GM18909 (cell line): ENCODE data around the gene DCLRE1B.

Experiments
- ATAC-seq: cut with Tn5 transposase; IDR thresholded peaks from one replicate; pipeline ENCODE4 v1.9.1; 2021; ENCODE audit warnings: mild to moderate bottlenecking; ENCODE audit not compliant: unreplicated experiment, poor library complexity

DCLRE1B gene

GRCh38 chr1:113904674-113905434 is at the start of gene DCLRE1B, which contains the start of gene AP4B1:
Gene DCLRE1B, plus strand, starts transcription at chr1:113905326. Its CDS starts 261 bp downstream, at chr1:113905587.
Gene AP4B1, minus strand, starts transcription at chr1:113904799. Its CDS starts 82 bp downstream, at chr1:113904717.
- ATAC-seq, result peak; percentile 91

- ATAC-seq, result no peak
These were observed 49.3 kb upstream of the DCLRE1B start for GRCh38 chr1:113855630-113856400.

DNA sequence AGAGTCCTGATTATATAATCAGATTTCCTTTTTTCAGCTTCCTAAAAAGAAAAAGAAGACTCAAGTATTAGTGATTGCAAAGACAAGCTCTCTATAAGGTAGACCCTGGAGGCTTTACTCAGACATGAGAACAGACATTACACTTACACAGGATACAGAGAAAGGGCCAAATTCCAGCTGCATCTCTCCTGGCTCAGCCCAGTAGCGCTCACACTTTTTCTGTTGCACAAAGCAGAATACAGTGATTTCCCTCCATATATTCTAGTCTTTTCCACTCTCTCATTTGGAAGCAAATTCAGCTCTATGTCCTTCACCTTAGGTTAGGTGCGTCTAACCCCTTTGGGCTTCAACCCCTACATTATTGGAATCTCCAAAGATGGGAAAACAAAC is 48.7 kb upstream of the DCLRE1B start:
- ATAC-seq, result no peak

- ATAC-seq, result no peak
These were observed 47.4 kb upstream of the DCLRE1B start for GRCh38 chr1:113857776-113858175.

DNA sequence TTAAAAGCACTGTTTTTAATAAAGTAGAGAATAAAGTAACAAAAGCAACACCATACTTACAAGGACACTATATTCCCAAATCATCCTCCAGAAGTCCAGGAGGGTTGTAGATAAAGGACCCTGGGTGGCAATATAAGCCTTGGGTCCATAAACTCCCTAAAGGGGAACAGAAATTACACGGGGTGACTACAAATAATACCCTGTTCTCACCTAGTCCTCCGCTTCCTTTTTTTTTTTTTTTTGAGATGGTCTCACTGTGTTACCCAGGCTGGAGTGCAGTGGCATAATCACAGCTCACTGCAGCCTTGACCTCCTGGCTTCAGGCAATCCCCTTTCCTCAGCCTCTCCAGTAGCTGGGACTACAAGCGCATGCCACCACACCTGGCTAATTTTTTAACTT is 46.7 kb upstream of the DCLRE1B start:
- ATAC-seq, result peak; percentile 41

GRCh38 chr1:113858982-113859381 is 46.1 kb upstream of the DCLRE1B start:
- no peak for ATAC-seq

DNA sequence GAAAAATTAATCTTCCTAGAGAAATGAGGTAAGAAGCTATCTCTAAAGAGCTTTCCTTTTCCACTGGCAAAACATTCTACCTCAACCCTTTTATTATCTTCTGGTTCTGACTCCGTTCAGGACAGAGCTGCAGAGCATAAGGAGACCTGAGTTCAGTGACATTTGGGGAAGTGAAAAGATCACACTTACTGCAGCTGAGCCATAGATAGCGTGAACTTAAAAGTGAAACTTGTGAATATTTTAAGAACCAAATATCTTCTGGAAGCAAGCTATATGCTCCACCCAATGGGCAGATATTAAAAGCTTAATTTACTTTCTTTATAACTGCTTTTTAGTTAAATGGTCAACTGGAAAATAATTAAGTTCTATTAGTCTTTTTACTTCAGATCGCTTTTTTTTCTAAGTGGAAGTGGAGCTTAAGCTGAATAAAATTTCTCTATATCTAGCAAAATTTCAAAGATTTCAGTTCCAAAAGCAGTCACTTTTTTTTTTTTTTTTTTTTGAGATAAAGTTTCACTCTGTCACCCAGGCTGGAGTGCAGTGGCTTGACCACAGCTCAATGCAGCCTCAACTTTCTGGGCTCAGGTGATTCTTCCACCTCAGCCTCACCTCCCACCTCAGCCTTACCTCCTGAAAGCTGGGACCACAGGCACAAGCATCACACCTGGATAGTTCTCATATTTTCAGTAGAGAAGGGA is 45.5 kb upstream of the DCLRE1B start:
- peak; percentile 90 for ATAC-seq

DNA sequence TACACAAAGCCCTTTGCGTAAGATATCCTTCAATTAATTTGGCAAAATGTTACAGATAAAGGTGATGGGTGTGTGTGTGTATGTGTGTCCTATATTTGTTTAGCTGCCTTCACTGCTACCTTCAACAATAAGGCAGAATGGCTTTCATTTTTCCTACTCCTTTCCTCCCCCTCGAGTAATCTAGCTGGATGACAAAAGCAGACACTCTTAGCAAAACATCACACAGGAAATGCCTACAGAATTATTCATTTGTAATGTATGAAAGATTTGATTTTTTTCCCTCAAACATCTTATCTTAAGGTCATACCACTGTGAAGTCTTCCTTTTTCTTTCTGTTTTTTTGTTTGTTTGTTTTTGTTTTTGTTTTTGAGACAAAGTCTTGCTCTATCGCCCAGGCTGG is 44.2 kb upstream of the DCLRE1B start:
- no peak for ATAC-seq

DNA sequence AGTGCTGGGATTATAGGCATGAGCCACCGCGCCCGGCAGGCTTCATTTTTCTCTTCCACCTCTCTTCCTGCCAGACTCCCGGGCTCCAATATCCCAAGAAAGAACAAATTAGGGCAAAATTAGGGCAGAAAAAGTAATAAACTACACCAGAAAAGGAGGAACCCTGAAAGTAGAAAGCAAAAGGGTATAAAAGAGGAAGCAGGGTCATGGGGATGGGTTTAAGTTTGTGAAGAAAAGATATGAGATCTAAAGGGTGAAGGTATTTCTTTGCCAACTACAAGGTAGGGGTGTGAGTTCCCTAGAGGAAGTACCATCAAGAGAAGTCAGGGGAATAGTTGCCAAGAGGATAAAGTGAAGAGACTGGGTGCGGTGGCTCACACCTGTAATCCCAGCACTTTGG is 43.5 kb upstream of the DCLRE1B start:
- no peak for ATAC-seq

DNA sequence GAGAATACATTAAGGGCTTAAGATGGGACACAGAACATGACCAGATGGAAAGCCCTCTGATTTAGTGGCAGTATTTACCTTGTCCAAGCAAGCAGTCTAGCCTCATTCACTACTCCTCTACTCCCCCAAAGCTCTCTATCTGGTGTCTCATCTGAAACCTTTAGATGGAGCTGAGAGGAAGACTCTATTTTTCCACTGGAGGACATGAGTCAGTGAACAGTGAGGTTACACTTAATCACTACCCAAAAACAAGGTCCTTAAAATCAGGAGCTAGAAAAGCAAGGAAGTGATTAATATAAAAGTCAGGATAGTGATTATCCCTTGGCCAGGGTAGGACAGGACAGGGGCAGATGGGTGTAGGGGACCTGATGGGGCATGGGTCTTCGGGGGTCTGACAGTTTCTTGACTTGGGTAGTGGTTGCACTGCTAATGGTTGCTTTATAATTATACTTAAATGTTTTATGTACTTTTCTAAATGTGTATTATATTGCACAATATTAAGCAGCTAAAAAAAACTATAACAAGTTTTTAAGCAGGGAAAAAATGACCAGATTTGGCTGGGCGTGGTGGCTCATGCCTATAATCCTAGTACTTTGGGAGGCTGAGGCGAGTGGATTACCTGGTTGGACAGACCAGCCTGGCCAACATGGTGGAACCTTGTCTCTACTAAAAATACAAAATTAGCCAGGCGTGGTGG is 36.6 kb upstream of the DCLRE1B start:
- ATAC-seq, result no peak

DNA sequence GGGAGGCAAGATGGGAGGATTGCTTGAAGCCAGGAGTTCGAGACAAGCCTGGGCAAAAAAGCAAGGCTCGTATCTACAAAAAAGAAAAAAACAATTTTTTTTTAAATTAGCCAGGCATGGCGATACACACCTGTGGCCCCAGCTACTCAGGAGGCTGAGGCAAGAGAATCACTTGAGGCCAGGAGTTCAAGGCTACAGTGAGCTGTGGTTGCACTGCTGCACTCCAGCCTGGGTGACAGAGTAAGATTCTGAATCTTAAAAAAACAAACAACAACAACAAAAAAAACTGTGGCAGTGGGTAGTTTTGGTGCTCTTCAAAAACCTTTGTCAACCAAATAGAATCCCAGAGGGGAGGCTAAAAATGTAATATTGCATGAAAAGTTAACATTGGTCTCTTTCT is 34.3 kb upstream of the DCLRE1B start:
- no peak for ATAC-seq

DNA sequence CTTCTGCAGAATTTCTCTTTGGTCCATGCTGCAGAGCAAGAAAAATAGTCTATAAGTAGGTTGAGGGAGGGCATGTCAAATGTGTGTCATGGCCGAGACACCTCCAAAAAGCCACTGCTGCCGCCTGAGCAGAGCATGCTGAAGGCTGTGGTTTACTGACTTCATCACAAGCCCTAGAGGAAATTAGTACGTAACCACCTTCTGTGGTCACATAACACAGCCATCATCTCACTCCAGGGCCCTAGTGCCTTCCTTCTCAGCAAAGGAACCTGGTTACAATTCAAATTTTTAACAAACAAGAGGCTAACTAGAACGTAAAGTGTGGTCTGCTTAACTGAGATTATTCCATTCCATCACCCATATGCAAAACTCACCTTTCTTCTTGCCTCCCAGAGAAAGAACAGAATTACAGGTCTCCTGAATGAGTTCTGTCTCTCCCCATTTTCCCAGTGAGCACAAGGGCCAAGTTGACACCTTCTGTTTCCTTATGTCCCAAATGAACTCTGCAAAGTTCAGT is 33.5 kb upstream of the DCLRE1B start, which contains the start of gene PTPN22:
Gene PTPN22 (minus strand): TSS at position 116 of the 517 bp plus-strand sequence.
- peak; percentile 88 for ATAC-seq

- peak; percentile 10 for ATAC-seq
These were observed 32.7 kb upstream of the DCLRE1B start for GRCh38 chr1:113872219-113872935.

DNA sequence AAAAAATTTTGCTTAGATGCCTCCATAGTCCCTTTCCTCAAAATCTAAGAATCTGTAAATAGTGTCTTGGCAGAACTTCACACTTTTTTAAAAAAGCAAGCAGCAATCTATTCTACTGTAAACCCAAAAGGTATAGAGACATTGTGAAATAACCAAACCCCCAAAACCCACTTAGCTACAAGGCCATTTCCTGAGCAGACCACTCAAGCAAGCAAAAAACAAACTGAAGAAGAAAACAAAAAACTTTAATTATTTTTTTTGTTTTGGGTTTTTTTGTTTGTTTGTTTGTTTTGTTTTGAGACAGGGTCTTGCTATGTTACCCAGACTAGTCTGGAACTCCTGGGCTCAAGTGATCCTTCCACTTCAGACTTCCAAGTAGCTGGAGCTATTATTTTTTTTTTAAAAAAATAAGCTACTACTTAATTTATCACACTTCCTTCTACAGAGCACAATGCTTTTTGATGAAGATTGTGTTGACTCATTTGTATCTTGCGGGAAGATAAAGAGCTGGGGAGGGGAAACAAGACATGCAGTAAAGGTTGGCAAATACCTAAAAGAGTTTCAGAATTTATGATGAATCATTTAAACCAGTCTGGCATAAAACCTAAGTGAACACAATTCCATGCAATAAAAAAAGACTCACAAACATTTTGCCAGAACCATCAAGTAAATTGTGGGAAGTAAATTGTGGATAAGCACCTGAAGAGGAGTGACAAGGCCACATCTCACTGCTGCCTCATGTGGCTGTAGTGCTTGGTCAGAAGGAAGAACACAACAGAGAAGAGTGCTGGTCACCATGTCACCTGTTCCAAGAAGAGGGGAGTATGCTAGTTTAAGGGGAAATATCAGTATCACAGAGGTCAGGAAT is 30.9 kb upstream of the DCLRE1B start:
- peak; percentile 27 for ATAC-seq

GRCh38 chr1:113875714-113876113 is 29.4 kb upstream of the DCLRE1B start:
- ATAC-seq, result peak; percentile 56

- no peak for ATAC-seq
These were observed 28.9 kb upstream of the DCLRE1B start for GRCh38 chr1:113876176-113876575.

GRCh38 chr1:113879739-113880038 is 25.4 kb upstream of the DCLRE1B start:
- no peak for ATAC-seq

GRCh38 chr1:113881661-113882060 is 23.5 kb upstream of the DCLRE1B start:
- no peak for ATAC-seq
